ENCODE results near the gene IGFBP4. TPM values are rescaled to one million over a fixed set of nuclear protein-coding genes. Genes with fewer than 3 reads are reported as not detected.

Gene IGFBP4
- total RNA-seq, 3 donors from 2014 or later (not counting 1 experiment from before 2014, with no cell fraction given), result 2.1 to 8.1 (median 2.8) TPM

- no peak overlapping the region for H3K4me3 ChIP-seq (ENCODE audit: low read length)
- peaks cover 11% of the 10 kb centered on the region for H3K4me1 ChIP-seq (ENCODE audit: control insufficient read depth, insufficient read depth, low read length)
- H3K27me3 Mint-ChIP-seq (ENCODE audit: low read depth in 2 of 2), result peaks cover 0 to 3% of the 10 kb centered on the region in 2 donors
- no peaks in the 10 kb centered on the region for H3K36me3 ChIP-seq (ENCODE audit: control insufficient read depth, insufficient read depth, low read length)
- H3K27ac Mint-ChIP-seq, result no peak overlapping the region
- WGBS (ENCODE audit: insufficient coverage), result 80% methylated on average over 5 of the region's 5 CpGs
- H3K27me3 ChIP-seq (ENCODE audit: control insufficient read depth, insufficient read depth, low read length), result no peaks in the 10 kb centered on the region
- no peaks in the 10 kb centered on the region for H3K4me1 Mint-ChIP-seq
- no peaks in the 10 kb centered on the region for H3K36me3 Mint-ChIP-seq
- DNase-seq (no peak), ATAC-seq (no peak)
- H3K9me3 ChIP-seq (ENCODE audit: control insufficient read depth, insufficient read depth, low read length), result no peaks in the 10 kb centered on the region
- no peaks in the 10 kb centered on the region for H3K9me3 Mint-ChIP-seq
- H3K4me3 Mint-ChIP-seq, result no peak overlapping the region
- no peak for TF ChIP-seq CTCF (IDR thresholded peaks at IDR 0.05)
- no peak overlapping the region for H3K27ac ChIP-seq (ENCODE audit: low read length)
- intact Hi-C loops (cut with micrococcal nuclease), result no loop called here
Measured at GRCh38 chr17:40436636-40437035, 6.6 kb upstream of the IGFBP4 start.

- Histone ChIP-seq H3K9me3 (ENCODE audit: control insufficient read depth, insufficient read depth, low read length) (no peaks in the 10 kb centered on the region), H3K4me3 (ENCODE audit: low read length) (no peak overlapping the region), H3K36me3 (ENCODE audit: control insufficient read depth, insufficient read depth, low read length) (no peaks in the 10 kb centered on the region), H3K4me1 (ENCODE audit: control insufficient read depth, insufficient read depth, low read length) (peaks cover 11% of the 10 kb centered on the region), H3K27me3 (ENCODE audit: control insufficient read depth, insufficient read depth, low read length) (no peaks in the 10 kb centered on the region), H3K27ac (ENCODE audit: low read length) (no peak overlapping the region)
- ATAC-seq (no peak), DNase-seq (no peak)
- H3K27ac Mint-ChIP-seq, result no peak overlapping the region
- no peaks in the 10 kb centered on the region for H3K9me3 Mint-ChIP-seq
- TF ChIP-seq CTCF (IDR thresholded peaks at IDR 0.05), result no peak
- intact Hi-C loops (cut with micrococcal nuclease), result no loop called here
- H3K27me3 Mint-ChIP-seq (ENCODE audit: low read depth in 2 of 2), result peaks cover 0 to 4% of the 10 kb centered on the region in 2 donors
- no peak overlapping the region for H3K4me3 Mint-ChIP-seq
- no peaks in the 10 kb centered on the region for H3K4me1 Mint-ChIP-seq
- 91% methylated on average over 5 of the region's 5 CpGs for whole genome bisulfite sequencing (ENCODE audit: insufficient coverage)
- H3K36me3 Mint-ChIP-seq, result no peaks in the 10 kb centered on the region
Measured at GRCh38 chr17:40437095-40437732, 6.0 kb upstream of the IGFBP4 start.

GRCh38 chr17:40440166-40440565, 3.1 kb upstream of the IGFBP4 start:
- no peak overlapping the region for H3K27ac ChIP-seq (ENCODE audit: low read length)
- no peaks in the 10 kb centered on the region for H3K9me3 Mint-ChIP-seq
- intact Hi-C loops (cut with micrococcal nuclease), result no loop called here
- H3K4me1 ChIP-seq (ENCODE audit: control insufficient read depth, insufficient read depth, low read length), result peaks cover 30% of the 10 kb centered on the region
- no peak overlapping the region for H3K27ac Mint-ChIP-seq
- DNase-seq (no peak), ATAC-seq (no peak)
- H3K36me3 Mint-ChIP-seq, result no peaks in the 10 kb centered on the region
- no peak overlapping the region for H3K4me3 Mint-ChIP-seq
- peaks cover 14 to 16% of the 10 kb centered on the region in 2 donors for H3K4me1 Mint-ChIP-seq
- no peaks in the 10 kb centered on the region for H3K9me3 ChIP-seq (ENCODE audit: control insufficient read depth, insufficient read depth, low read length)
- peaks cover 0 to 18% of the 10 kb centered on the region in 2 donors for H3K27me3 Mint-ChIP-seq (ENCODE audit: low read depth in 2 of 2)
- WGBS (ENCODE audit: insufficient coverage), result 91% methylated on average over 4 of the region's 4 CpGs
- H3K36me3 ChIP-seq (ENCODE audit: control insufficient read depth, insufficient read depth, low read length), result no peaks in the 10 kb centered on the region
- TF ChIP-seq CTCF (IDR thresholded peaks at IDR 0.05), result no peak
- H3K4me3 ChIP-seq (ENCODE audit: low read length), result no peak overlapping the region
- no peaks in the 10 kb centered on the region for H3K27me3 ChIP-seq (ENCODE audit: control insufficient read depth, insufficient read depth, low read length)
